HS-5 (cell line): ENCODE measurements around the gene FILIP1L.

Source experiments
- DNase-seq: peaks from one replicate; pipeline ENCODE4 v3.0.0-alpha.2; 2012; ENCODE audit warnings: low read depth

The FILIP1L gene

DNA sequence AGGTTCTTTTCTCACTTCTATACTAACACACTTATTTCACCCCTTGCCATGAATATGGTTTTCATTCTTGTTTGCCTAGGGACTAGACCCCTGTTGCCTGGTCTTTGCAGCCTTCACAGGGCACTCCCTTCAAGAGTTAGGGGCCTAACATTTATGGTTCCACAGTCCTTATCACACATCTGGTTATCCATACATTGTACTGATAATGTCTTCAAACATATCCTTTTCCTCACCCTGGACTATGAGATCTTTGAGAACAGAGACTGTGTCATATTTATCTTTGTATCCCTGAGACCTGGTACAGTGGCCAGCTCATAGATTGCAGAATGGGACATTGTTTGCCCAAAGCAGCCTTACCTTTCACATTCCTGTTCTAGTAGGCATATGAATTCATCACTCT, 190.4 kb downstream of the FILIP1L start:
- no peak for DNase-seq

GRCh38 chr3:99921986-99922385, 192.3 kb downstream of the FILIP1L start:
- no peak for DNase-seq

- no peak for DNase-seq
Observed at GRCh38 chr3:99921377-99921695, 193.0 kb downstream of the FILIP1L start.

- DNase-seq = no peak
Observed at GRCh38 chr3:99920481-99921376, 193.6 kb downstream of the FILIP1L start.

DNA sequence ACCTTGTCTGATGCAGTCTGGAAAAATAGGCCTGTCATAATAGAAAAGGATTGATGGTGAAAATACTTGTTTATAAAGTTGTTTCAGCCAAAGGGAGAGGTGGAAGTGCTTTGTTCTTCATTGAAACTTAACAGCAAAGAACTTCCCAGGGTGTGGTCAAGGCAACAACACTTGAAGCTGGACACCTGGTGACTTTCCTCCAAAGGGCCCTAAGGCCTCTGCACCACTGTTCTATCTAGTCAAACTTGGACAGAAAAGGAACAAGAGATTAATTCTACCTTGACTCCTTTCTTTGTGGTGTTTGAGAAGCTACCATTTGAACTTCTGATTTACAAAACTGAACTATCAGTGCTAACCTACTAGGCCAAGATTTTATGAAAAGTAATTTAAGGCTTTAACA, 194.6 kb downstream of the FILIP1L start:
- no peak for DNase-seq

GRCh38 chr3:99918715-99919114, 195.6 kb downstream of the FILIP1L start:
- no peak for DNase-seq

DNA sequence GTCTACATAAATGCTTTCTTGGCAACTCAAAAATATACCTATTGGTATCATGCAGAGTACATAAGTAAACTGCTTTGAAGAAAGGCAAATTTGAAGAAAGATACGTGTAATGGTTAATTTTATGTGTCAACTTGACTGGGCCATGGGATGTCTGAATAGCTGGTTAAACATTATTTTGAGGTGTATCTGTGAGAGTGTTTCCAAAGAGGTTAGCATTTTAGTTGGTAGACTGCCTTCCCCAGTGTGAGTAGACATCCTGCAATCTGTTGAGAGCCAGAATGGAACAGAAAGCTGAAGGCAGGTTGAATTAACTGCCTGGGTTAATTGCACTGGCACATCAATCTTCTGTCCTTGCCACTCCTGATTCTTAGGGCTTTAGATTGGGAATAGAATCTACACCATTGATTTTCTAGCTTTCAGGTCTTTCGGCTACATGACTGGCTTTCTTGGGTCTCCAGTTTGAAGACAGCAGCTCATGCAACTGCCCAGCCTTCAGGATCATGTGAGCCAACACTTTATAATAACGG, 198.3 kb downstream of the FILIP1L start:
- no peak for DNase-seq

DNA sequence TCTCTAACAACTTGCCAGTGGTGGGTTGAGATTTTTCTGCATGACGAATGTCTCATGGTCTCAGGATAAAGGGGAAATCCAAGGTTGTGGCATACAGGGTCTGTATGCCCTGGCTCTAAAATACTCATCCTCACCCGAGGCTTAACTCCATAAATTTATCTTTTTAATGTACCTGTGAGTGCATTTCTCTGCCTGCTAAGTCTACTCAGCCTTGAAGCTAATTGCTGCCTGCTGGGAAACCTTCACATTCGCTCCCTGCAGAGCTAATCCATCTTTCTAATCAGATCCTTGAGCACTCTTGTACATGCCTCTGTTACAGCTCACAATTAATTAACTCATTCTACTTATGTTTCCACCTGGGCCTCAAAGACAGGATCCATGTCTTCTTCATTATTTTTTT, 202.9 kb downstream of the FILIP1L start:
- DNase-seq = no peak

DNA sequence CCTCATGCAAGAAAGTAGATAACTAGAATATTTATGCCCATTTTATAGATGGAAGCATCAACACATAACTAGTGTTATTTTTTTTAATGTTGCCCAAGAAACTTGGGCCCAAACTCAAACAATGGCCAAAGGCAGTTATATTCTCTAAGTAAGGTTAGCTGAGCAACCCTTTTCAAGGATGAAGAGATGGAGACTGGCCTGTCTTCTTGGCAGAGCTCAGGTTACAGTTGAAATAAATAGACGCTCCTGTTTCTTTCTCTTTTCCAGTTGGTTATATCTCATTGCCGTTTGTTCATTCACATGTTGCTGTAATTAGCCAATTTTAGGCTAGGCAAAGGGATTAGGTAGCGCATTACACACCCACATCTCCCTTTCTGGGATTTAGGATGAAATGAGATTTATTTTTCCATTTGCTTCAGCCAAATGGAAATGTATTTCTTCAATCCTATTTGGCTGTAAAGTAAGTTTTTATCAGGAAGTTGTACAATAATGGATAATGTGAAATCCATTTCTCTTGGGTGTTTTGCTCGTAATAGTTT, 203.5 kb downstream of the FILIP1L start:
- DNase-seq = no peak

DNA sequence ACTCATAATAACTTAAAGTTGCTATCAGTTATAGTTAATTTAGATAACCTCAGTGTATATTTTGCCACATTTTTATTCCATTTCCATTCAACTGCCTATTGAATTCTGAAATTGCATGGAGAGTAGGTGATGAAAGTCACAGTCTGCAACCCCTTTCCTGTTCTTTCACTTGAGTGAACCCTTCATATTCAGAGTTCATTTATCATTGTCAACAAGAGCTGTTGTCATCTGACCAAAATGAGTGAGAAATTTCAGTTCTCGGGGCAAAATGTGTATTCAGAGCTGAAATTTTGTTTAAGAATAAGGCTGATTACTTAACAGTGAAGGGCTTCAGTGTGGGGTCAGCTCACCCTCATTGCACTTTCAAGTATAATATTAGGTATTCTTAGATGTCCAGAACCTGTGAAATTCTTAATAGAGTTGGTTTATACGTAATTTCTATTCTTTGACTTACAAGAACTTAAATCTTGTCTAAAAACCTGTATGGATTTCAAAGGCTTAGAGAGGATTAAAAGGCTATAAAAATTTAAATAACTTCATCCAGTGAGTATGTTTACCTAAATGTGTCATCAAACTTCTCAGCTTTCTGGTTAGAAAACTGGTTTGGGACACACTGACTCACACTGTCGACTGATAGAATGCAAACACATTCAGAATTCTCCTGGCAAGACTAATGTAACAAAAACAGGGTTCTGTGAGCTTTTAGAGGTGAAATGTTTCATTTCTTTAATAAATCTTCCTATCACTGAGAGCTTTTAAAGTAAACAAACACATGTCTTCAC, 204.4 kb downstream of the FILIP1L start:
- no peak for DNase-seq

DNA sequence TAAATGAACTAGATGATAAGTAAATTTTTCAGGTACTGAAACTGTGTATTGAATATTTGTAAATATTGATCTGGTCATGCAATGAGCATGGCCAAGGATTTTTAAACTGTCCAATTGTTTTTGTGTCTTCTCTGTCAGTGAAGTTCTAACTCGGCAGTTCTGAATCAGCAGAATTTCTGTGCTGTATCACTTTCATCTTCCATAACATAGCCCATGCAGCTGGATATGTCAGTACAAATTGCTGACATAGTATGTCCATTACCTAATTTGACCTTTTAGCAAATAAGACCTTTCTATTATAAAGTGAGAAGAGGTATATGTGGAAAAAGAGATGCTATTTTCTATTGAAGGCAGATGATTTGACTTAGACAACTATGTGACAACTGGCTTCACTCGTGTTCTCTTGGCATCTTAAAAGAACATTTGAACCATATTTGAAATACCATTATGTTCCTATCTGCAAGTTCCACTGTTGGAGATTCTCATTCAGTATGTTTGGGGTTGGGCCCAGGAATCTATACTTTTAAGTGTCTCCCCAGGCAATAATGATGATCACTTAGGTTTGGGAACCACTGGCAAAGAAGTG, 206.2 kb downstream of the FILIP1L start:
- no peak for DNase-seq

- DNase-seq = no peak
Observed at GRCh38 chr3:99903869-99904268, 210.4 kb downstream of the FILIP1L start.

- DNase-seq = no peak
Observed at GRCh38 chr3:99902091-99902490, 212.2 kb downstream of the FILIP1L start.

GRCh38 chr3:99901200-99901926, 212.9 kb downstream of the FILIP1L start:
- peak; percentile 97 for DNase-seq

DNA sequence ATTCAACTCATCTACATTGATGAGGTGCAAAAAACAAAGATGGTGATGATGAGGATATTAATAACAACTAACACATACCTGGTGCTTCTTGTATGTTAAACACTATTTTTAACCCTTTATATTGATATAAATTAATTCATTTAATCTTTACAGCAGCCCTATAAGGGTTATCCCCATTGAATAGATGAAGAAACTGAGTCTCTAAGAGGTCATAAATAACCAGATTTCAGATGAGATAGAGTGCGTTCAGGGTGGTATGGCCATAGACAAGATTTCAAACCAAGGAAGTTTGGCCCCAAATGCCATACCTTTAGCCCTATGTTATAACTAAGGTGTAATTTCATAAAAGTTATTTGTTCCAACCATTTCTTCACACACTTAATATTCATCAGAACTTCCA, 214.1 kb downstream of the FILIP1L start:
- no peak for DNase-seq

GRCh38 chr3:99899603-99900002, 214.7 kb downstream of the FILIP1L start:
- no peak for DNase-seq

GRCh38 chr3:99896482-99896881, 217.8 kb downstream of the FILIP1L start:
- DNase-seq = no peak

DNA sequence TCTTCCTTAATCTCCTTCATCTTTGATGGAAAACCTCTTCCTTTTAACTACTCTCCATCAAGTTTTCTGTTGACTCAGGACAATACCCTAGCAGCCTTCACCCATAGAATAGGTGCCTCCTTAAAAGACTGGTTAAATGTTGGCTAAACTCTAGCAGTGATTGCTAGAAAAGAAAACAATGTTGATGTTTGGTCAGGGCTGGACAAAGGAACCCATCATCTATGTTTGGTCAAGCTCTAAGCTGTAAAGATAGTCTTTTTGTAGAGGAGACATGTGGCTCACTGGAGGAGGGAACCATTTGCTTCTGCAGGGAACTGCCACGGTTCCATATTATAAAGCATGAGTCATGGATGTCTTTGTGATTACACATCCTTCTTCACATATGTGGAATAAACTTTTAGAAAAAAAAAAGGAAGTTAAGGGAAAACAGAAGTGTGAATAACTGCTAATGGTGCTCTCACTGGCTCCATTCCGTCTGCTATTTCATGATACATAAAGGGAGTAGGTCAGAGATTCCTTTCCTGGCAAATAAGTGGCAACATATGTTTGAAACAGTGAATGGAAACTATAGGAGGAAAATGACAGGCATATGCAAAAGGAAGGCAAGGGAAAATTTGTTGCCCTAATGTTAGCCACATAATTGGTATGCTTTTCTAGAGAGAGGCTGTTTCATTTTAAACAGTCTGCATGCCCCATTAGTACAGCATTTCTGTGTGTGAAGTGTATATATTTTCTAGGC, 218.4 kb downstream of the FILIP1L start:
- DNase-seq = peak; percentile 96

DNA sequence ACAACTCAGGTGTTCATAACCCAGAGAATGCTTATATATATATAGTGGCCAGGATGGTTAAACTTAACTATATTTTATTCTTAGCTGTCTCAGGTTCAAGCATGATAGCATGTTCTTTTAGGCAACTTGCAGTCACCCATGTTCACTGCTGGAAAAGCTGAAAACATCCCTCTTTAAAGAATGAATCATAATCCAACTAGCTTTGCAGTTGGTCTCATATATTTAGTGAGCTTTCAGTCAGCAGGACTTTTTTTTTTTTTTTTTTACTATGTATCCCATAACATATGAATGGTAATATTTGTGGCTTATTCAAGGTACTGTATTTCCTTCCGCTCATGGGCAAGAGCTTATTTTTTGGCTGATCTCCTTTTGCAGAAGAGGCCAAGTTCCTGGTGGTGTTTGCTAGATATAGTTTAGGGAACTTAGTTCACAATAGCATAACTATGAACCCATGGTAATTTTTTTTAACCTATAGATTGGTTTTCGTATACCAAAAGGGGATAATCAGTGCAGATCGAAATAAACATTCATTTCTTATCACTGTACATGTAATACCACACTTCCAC, 219.1 kb downstream of the FILIP1L start:
- DNase-seq = no peak

GRCh38 chr3:99892332-99892731, 222.0 kb downstream of the FILIP1L start:
- no peak for DNase-seq
